Tibial nerve (tissue), 4 donors: Measurements from ENCODE around the gene CDKL2.

Experiments used
- CTCF ChIP-seq, 5 experiments: fragments of 200-600 bp in 3 of 5; fragments of 450-650 bp in 2 of 5; sonication (generic) in 3 of 5; IDR thresholded peaks; one replicate each; pipeline ENCODE4 v1.5.1; 2016 to 2019; ENCODE audit warnings: antibody characterized with exemption in 5 of 5, mild to moderate bottlenecking in 3 of 5, moderate library complexity in 2 of 5
- EP300 ChIP-seq, 2 donors: sonication (generic); formaldehyde crosslinking; IDR thresholded peaks; one replicate each; pipeline ENCODE4 v1.6.1; 2017; ENCODE audit warnings: antibody characterized with exemption in 2 of 2, mild to moderate bottlenecking in 1 of 2
- POLR2A ChIP-seq, 2 donors: fragments of 450-650 bp; IDR thresholded peaks; one replicate each; pipeline ENCODE4 v1.6.1; 2017; ENCODE audit warnings: antibody characterized with exemption in 2 of 2, mild to moderate bottlenecking in 2 of 2, moderate library complexity in 2 of 2

- TF ChIP-seq CTCF (IDR thresholded peaks at IDR 0.05) (no peak), POLR2A (IDR thresholded peaks at IDR 0.05) (no peak), EP300 (IDR thresholded peaks at IDR 0.05) (no peak)
Measured at GRCh38 chr4:75634951-75635350, 4.6 kb upstream of the CDKL2 start.
